GM21423 (cell line): ENCODE data around the gene OR3A2.
"Not testable (repeated sequence)": the region's sequence is repeated elsewhere in the genome, so short reads cannot be mapped to it uniquely, and the experiment has no call there.

Experiments used
- ATAC-seq: cut with Tn5 transposase; IDR thresholded peaks from one replicate; pipeline ENCODE4 v1.9.1; 2021; ENCODE audit warnings: mild to moderate bottlenecking, moderate library complexity; ENCODE audit not compliant: unreplicated experiment

OR3A2 gene

DNA sequence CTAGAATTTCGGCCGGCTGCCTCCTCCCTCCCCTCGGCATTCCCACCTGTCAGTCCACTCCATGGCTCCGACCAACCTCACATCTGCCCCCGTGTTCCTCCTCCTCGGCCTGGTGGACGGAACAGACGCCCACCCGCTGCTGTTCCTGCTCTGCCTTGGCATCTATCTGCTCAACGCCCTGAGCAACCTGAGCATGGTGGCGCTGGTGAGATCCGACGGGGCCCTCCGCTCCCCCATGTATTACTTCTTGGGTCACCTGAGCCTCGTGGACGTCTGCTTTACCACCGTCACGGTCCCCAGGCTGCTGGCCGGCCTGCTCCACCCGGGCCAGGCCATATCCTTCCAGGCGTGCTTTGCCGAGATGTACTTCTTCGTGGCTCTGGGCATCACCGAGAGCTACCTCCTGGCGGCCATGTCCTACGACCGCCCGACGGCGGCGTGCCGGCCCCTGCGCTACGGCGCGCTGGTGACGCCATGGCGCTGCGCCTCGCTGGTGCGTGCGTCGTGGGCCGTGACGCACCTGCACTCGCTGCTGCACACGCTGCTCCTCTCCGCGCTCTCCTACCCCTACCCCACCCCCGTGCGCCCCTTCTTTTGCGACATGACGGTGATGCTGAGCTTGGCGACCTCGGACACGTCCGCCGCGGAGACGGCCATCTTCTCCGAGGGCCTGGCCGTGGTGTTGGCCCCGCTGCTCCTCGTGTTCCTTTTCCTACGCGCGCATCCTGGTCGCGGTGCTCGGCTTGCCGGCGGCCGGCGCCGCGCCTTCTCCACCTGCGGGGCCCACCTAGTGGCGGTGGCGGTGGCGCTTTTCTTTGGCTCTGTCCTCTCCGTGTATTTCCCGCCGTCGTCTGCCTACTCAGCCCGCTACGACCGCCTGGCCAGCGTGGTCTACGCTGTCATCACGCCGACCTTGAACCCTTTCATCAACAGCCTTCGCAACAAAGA lies at the start of gene OR3A2:
Gene OR3A2, minus strand, starts transcription at position 440 of the 948 bp plus-strand sequence.
- no peak for ATAC-seq

DNA sequence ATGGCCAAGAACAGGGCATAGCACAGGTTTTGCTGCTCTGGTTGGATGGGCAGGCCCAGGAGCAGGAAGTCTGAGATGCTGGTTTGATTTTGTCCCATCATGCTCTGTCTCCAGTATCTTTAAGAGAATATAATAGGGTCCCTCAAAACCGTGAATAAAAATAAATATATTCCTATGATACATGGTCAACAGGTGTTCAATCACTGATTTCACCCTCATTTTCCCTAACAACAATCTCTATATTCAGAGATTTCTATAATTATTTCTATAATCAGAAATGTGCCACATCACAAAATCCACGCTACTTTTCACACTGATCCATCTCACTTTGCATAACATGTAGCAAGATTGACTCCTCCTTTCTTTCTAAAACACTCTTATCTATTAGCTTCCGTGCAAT lies 47.6 kb upstream of the OR3A2 start, which contains the start of gene OR1E2:
Gene OR1E2, minus strand, starts transcription at position 101 of the 400 bp plus-strand sequence. Its CDS starts 0 bp downstream, at position 101.
- ATAC-seq = no peak

DNA sequence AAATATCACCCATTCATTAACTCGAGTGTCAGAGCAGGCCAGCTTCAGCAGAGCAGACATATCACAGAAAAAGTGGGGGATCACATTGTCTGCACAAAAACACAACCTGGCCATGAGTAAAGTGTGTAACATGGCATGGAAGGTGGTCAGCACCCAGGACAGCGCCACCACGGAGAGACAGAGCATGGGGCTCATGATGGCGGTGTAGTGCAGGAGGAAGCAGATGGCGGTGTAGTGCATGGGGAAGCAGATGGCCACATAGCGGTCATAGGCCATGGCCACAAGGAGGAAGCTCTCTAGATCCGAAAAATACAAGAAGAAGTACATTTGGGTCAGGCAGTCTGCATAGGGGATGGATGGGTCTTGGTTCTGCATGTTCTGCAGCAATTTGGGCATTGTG lies 47.1 kb upstream of the OR3A2 start:
- ATAC-seq = not testable (repeated sequence)

DNA sequence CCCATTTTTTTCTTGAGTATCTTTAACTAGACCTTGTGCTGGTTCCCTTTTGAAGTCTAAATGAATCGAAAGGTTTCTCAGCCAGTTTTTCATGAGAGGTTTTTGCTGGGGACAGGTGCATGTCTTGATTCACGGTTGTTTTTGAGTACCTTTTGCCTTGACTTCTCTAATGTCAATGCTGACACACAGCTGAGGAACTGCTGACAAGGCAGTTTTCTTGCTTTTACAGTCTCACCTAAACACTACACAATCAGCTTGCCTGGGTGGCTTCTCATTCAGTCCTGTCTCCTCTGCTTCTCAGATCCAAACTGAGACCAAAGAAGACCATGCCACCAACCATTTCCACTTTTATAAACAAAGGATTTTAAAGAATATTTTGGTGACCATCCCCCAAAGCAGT lies 32.1 kb upstream of the OR3A2 start:
- ATAC-seq = no peak

DNA sequence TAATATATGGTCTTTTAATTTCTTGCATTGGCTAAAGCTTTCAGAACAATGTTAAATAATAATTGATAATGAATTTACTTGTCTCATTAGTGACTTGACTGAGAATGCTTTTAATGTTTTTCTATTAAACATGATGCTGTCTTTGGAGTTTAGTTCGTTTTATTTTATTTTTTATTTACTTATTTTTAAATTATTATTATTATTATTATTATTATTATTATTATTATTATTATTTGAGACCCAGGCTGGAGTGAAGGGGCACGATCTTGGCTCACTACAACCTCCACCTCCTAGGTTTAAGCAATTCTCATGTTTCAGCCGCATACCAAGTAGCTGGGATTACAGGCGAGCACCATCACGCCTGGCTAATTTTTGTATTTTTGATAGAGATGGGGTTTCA lies 29.5 kb upstream of the OR3A2 start:
- no peak for ATAC-seq

DNA sequence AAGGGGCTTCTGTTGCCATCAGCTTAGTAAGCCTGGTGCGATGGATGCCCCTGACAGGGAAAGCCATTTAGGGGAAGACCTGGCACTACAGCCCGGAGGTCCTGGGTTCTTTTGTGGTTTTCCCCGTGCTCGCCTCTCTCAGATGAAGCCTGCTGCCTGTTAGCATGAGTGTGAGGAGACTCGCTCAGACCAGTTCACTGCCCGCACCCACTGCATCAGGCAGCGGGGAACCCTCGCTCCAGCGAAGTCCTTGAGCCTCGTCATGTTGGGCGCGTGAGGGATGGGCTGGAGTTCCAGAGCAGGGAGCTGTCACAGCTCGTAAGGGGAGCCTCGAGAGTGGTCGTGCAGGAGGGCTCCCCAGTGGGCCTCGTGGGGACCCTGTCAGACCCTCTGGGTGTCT lies 26.1 kb upstream of the OR3A2 start:
- ATAC-seq = not testable (repeated sequence)

DNA sequence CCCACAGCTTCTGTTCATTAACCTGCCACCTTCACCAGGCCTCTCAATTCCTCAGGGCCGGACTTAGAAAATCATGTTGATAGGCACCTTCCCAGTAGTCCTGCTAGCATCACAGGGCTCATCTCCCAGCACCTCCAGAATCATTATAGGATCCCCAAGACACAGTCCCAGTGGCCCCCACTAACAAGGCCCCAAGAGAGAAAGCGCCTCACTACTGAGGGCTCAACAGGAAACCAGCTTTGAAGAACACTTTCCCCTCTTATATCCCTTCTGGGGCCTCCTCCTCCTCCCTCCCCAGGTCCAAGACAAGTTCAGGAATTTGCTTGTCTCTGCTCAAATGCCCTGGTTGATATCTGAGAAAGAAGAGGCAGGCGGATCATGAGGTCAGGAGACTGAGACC lies 25.0 kb upstream of the OR3A2 start, which contains the start of gene OR3A3:
Gene OR3A3, plus strand, starts transcription at position 301 of the 400 bp plus-strand sequence.
- ATAC-seq = no peak

DNA sequence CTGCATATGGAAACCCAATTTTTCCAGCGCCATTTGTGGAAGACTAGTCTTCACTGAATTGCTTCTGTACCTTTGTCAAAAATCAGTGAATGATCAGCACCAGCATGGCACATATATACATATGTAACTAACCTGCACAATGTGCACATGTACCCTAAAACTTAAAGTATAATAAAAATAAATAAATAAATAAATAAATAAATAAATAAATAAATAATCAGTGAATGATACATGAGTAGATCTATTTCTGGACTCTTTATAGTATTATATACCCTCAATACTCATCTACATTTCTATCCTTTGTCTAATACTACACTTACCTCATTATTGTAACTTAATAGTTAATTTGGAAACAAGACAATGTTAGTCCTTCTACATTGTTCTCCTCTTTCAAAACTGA lies 17.7 kb upstream of the OR3A2 start:
- ATAC-seq = not testable (repeated sequence)

DNA sequence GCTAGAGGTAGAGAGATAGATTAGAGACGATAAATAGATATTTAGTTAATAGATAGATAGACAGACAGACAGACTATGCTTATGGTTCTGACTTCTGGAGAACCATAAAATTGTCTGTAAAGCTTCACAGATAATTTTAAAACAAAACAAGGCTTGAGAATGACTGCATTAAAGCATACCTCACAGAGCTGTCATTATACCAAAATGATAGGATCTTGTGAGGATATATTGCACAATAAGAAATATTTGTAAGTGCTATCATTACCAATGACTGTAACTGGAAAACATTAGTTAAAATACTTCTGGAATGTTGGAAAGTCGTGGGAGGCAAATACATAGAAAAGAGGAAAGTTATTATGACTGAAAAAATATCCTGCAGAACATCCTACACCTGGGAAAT lies 15.7 kb upstream of the OR3A2 start:
- ATAC-seq = no peak

DNA sequence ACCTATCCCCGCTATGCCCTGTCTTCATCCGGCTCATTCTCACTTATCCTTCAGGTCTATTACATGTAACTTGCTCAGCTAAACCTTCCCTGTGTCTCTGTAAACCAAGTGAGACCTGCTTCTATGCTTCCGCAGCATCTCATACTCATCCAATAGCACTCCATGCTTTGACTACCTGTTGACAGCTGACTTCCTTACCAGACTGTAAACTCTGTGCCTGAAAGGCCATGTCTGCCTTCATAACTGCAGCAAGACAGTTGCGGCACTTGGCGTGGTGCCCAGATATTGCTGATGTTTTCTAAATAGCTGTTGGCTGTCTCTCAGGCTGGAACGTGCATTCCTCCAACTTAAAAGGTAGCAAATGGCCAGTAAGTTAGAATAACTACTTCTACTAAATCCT lies 13.9 kb upstream of the OR3A2 start:
- no peak for ATAC-seq

DNA sequence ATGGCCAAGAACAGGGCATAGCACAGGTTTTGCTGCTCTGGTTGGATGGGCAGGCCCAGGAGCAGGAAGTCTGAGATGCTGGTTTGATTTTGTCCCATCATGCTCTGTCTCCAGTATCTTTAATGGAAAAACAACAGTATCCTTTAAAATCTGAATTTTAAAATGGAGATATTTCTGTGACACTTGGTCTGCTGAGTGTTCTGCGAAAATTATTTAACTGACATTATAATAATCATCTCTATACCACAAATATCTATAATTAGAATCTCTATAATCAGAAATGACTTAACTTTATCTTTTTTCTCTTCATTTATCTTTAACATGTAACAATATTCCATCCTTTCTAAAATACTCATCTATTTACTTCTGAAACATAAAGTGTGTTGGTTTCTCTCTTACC lies 12.2 kb upstream of the OR3A2 start, which contains the start of gene OR1E1:
Gene OR1E1, minus strand, starts transcription at position 101 of the 400 bp plus-strand sequence. Its CDS starts 0 bp downstream, at position 101.
- no peak for ATAC-seq

DNA sequence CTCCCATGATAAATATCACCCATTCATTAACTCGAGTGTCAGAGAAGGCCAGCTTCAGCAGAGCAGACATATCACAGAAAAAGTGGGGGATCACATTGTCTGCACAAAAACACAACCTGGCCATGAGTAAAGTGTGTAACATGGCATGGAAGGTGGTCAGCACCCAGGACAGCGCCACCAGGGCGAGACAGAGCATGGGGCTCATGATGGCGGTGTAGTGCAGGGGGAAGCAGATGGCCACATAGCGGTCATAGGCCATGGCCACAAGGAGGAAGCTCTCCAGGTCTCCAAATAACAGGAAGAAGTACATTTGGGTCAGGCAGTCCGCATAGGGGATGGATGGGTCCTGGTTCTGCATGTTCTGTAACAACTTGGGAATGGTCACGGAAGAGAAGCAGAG lies 11.7 kb upstream of the OR3A2 start:
- ATAC-seq = not testable (repeated sequence)

DNA sequence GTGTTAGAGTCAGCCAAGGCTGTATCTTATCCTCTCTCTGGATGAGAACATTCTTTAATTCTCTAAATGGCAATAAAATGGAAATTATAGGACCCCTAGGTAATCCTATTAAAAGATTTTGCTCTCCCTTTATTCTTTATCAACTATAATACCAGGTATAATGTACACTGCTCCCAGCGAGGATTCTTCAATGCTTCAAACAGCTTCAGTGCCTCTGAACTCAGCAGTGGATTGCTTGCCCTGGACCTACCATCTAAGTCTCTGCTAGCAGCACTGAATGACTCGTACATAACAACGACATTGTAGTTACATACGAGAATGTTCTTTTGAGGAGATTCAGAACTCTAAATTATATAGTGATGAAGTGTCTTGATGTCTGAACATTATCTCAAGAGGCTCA lies 3.7 kb upstream of the OR3A2 start:
- no peak for ATAC-seq

DNA sequence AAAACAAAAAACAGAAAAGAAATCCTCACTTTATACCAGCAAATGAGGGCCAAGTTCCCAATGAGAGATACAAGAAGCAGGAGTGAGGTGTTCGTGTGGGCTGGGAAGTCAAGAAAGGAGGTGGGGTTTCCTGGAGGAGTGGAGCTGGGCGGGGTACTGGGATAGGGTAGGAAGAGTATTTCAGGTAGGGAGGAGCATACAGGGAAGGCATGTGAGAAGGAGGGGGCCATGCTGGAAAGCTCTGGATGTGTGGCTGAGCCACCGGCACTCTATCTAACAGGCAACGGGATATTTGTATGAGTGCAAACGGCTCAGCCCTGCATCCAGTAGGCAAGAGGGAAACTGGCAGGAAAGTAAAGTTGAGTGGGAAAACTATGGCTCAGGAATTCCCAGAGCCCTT lies 4.2 kb downstream of the OR3A2 start:
- no peak for ATAC-seq

DNA sequence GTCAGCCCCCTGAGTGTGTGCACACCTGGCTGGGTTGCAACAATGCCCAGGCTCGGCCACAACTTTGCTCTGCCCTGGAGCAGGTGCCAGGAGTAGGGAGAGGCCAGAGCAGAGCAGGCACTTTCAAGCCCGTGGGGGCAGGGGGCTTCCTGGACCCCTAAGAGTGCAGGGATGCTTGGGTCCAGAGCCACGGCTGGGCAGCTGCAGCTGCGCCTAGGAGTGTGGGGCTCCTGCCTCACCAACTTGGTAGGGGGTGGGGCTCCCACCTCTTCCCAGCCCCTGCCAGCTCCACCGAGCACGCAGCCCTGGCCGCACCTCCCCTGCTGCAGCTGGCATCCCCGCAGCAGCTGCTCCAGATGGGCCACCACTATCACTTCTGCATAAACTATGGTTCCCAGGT lies 7.8 kb downstream of the OR3A2 start:
- no peak for ATAC-seq

DNA sequence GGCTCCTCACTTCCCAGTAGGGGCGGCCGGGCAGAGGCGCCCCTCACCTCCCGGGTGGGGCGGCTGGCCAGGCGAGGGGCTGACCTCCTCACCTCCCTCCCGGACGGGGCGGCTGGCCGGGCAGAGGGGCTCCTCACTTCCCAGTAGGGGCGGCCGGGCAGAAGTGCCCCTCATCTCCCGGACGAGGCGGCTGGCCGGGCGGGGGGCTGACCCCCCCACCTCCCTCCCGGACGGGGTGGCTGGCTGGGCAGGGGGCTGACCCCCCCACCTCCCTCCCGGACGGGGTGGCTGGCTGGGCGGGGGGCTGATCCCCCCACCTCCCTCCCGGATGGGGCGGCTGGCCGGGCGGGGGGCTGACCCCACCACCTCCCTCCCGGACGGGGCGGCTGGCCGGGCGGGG lies 14.9 kb downstream of the OR3A2 start:
- not testable (repeated sequence) for ATAC-seq

DNA sequence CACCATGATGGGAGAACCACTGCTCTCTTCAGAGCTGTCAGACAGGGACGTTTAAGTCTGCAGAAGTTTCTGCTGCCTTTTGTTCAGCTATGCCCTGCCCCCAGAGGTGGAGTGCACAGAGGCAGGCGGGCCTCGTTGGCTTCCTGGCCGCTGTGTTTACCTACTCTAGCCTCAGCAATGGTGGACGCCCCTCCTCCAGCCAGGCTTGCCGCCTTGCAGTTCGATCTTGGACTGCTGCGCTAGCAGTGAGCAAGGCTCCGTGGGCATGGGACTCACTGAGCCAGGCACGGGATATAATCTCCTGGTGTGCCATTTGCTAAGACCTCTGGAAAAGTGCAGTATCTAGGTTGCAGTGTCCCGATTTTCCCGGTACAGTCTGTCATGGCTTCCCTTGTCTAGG lies 43.3 kb downstream of the OR3A2 start:
- ATAC-seq = not testable (repeated sequence)

DNA sequence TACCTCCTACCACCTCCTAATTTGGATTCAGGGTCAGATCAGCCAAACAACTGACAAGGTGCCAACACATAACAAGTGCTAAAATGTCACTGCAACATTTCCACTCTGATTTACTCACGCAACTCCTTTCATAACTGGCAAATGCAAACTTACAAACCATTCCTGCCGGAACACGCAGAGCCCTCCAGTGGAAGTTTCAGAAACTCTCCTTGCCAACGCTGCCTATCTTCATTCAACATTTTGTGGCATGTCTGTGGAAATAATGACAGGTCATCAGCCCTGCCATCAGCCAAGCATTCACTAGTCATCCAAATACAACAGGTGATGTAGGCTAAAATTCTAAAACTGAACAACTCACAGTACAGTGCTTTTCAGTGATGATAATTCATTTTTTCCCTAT lies 50.2 kb downstream of the OR3A2 start:
- ATAC-seq = no peak

DNA sequence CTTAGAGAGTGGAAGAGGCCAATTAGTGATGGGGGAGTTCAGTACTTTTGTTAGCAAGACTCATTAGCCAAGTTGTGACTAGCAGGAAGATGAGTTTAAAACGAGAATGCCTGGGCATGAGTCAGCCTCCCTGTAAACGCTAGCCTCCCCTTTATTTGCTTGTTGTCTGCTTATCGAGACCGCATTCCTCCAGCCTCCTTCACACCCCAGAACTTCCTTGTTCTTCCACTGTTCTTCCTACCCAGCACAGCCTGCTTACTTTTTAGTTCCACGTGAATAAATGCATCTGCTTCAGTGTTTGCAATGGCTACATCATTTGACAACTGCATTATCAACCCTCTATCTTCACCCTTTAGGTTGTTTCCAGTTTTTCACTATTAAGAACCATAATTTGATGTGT lies 67.8 kb downstream of the OR3A2 start:
- no peak for ATAC-seq

DNA sequence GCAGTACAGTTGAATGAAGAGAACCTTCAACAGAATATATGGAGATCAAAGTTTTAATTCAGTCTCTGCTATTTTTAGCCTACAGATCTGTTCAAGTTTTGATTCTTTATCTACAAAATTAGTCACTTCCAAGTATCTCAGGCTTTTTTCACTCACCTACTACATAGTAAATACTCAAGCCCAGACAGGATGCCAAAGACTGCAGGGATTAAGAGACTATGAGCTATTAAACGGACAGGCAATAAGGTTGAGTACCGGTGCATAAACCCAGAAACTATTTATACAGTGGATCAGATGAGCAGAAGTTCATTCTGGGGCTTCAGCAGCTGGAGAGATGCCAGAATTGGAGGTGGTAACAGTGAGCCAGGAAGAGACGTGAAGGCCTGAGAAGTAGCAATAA lies 69.3 kb downstream of the OR3A2 start:
- no peak for ATAC-seq

DNA sequence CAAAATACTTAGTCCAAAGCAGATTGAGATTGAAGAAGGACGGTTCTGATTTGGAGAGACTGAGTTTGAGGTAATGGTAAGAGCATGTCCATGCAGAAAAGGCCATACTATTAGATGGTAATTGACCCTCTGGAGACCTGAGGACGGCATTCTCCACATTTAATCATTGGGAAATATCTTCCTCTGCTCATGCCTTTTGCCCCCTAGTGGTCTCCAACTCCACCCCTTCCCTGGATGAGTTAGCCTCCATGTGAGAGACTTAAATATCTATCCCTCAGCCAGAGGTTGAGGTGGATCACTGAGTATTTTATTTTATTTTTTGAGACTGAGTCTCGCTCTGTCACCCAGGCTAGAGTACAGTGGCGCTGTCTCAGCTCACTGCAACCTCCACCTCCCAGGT lies 77.5 kb downstream of the OR3A2 start:
- no peak for ATAC-seq

DNA sequence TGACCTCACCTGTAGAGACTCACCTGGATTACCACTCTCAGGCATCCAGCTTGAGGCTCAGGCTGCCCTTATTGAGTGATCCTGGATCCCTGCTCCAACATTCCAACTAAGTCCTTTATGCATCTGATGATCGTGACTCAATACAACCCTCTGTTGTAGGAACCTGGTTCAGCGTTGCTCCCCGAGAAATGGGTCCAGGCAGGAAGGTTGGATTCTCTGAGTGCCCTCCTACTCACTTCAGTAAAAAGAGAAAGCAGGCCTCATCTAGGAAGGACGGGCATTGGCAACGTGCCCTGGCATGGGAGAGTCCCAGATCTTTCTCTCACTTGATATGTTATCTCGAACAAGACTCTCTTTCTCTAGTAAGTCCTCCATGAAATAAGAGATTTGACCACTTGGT lies 87.8 kb downstream of the OR3A2 start, which contains the start of gene OR3A1:
Gene OR3A1, minus strand, starts transcription at position 101 of the 400 bp plus-strand sequence. CDS start 5,778 bp downstream, outside the sequence.
- ATAC-seq = no peak
